NCI-H1694 treated with DMSO at 0.1 percent for 48 hours (cell line): Measurements from ENCODE around the gene MSMB.

ENCODE experiments used
- DNase-seq: peaks from one replicate; lab custom pipeline; 2025; lab: John Stamatoyannopoulos, UW

Gene MSMB

DNA sequence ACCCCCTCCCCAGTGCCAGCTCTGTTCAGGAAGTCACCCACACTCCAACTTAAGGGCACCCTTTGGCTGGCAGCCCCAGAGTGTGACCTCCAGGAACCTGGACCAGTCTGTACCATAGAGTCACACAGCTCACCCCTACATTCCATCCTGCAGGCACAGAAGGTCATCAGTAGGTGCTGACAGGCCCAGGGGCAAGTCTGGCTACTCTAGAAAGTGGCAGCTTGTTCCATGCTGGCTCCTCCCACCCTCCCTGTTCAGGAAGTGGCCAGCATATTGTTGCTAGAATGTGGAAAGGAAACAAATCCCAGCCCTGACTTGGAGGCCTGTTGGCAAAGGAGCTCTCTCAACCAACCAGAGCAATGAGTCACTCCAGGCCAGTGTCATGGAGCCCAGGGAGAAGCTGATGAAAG, 12.5 kb downstream of the MSMB start:
- DNase-seq, result no peak

DNA sequence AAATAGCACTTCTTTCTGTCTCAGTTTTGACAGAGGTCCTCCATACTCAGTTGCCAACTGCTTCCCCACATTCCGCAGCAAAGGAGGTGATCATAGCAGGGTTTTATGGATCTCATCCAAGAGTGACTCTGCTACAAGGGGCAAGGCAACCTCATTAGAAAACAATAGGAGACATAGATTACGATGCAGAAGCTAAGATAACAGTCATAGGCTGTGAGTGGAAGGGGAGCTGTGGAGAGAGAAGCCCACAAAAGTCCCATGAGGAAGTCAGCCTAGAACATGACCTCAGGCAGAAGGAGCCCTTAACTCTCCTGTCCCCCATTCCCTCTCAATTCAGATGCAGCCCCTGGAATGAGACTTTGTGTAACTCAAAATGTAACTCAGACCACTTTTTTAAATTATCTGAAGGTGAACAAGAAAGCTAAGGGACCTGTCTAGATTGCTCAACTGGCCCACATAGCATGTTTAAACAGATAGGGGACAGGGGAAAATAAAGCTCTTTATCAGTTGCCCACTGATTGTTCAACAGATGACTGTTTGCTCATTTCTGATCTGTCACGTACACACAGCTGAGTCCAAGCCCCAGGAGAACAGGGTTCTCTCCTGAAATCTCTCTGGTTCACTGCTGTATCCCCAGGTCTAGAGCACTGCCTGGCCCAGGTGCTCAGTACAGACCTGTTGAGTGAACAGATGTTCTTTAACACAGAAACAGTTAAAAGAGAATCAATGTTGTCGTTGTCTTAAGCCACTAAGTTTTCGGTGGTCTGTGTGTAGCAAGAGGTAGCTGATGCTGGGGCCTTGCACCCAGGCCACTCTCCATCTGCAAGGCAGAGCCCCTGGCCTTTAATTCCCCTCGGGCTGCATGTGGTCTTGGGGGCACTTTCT, 14.2 kb downstream of the MSMB start:
- no peak for DNase-seq

DNA sequence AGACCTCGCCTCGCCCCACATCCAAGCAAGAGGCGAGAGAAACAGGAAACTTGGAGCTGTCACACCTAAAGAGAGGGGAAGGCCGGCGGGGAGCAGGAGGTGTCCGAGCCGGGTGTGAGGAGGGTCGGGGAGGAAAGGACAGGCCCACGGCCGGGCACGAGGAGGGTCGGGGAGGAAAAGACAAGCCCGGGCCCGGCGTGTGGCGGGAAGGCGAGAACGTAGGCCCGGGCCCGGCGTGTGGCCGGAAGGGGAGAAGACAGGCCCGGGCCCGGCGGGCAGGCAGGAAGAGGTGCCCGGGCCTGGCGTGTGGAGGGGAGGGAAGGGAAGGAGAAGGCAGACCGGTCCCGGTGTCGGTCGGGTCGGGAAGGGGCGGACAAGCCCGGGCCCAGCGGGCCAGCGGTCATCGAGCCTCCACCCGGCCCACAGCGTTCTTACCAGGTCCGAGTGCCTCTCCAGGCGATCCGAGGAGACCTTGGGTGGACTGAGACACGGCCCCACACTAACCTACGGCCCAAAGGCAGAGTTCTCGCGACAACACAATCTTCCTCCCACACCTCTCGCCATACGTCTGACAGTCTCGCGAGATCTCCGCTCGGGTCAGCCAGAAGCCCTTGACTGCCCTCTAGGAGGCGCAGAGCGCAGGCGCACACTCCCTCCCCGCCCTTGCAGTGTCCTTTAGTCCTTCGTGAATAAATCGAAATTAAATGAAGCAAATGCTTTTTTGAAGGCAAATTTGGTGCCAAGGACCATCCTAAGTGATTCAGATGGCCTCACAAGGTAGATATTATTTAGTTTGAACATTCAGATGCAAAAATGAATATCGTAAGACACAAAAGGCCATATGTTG, 15.8 kb downstream of the MSMB start, which contains the start of gene NCOA4:
TSS of gene NCOA4 (minus strand) at position 533 of the 847 bp plus-strand sequence. CDS start 13,943 bp downstream, outside the sequence.
- DNase-seq, result peak; percentile 94

DNA sequence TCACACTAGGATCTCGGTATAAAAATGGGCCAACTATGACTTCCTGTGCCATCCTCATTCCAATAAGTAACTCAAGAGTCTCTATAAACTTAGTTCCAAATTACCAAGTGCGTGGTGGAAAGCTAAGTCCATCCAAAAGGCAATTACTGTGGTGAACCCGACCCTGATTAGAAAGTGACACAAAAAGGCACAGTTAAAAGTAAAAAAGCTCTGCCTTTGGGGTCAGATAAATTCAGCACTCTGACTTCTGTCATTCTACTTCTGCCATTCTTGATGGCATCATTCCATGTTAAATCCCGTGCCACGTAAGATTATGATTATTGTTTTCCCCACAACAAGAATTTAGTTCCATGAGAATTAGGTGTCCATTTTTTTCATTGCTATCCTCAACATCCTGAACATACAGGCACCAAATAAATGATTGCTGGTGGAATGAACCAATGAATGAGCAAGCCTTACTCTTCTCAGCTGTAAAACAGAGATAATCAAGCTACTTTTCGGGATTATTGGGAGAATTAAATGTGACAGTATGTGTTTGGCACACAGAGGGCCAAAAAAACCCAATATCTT, 16.5 kb downstream of the MSMB start:
- DNase-seq, result no peak

DNA sequence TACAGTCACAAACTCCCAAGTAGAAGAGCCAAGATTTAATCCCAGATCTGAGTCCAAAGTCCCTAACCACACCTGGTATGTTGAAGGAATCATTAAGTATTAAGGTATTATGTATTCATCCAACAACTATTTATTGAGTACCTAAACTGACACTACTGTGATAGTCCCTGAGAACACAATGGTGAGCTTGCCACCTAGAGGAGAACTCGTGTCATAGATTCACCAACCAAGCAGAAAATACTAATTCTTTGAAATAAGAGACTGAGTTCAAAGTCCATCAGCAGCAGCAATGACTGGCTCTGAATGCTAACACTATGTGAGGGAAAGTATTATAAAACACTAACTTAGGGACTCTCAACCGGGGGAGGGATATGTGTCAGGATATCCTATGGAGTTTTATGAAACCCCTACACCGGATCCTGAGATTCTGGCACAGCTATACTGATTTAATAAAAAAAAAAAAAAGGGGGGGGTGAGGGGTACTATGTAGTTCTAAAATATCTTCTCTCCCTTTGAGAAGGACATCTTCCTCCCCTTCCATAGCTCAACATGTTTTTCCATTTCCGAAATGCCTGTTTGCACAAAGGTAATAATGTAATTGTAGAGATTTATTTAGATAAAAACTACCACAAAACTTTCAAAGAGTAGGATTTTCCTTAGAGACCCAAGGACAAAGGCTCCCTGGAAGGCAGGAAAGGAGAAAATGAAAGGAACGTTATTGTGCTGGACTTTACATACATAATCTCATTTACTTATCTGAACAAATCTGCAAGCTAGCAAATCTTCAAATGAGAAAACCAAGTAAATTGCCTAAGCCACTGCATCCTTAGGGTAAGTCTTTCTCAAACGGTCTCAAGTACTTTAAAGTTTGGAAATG, 17.2 kb downstream of the MSMB start:
- DNase-seq, result peak; percentile 46

DNA sequence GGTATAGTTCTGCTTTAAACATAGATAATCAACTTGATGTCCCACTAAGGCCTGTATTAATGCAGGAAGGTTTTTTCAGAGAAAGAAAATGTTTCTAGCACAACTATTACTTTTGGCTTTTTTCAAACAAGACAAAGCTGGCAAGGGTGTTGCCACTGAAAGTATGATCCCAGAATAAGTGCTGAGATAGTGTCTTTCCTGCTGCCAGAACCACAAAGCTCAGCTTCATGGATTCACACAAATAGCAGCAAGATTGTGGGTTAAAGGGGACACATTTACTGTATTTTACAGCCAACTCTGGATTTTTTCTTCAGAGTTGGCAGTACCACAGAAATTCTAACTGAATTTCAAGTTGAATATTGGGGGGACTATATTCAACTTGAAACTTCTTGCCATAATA, 20.0 kb downstream of the MSMB start:
- DNase-seq, result no peak

DNA sequence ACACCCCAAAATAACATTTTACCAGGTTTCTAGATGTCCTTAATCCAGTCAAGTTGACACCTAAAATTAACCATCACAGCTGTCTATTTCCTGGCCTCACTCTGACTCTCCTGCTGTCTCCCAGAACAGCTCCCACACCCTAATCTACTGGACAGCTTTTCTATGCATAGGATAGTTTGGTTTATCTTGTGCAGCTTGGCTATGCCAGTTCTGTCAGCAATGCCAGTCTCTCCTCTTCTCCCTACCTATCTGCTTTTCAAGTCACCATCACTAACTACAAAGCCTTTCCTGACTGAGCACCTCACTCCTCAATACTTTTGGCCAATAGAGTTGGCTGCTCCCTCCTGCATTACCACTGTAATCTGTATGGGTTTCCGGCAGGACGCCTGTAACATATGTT, 20.7 kb downstream of the MSMB start:
- no peak for DNase-seq

DNA sequence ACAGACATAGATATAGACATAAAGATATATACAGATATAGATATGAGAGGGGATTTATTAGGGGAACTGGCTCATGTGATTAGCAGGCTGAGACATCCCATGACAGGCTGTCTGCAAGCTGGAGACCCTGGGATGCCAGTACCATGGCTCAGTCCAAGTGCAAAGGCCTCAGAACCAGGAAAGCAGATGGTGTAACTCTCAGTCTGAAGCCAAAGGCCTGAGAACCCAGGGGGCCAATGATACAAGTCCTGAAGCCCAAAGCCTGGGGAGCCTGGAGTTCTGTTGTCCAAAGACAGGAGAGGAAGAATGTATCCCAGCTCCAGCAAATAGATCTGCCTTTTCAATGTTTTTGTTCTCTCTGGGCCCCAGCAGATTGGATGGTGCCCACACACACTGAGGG, 21.1 kb downstream of the MSMB start:
- no peak for DNase-seq

DNA sequence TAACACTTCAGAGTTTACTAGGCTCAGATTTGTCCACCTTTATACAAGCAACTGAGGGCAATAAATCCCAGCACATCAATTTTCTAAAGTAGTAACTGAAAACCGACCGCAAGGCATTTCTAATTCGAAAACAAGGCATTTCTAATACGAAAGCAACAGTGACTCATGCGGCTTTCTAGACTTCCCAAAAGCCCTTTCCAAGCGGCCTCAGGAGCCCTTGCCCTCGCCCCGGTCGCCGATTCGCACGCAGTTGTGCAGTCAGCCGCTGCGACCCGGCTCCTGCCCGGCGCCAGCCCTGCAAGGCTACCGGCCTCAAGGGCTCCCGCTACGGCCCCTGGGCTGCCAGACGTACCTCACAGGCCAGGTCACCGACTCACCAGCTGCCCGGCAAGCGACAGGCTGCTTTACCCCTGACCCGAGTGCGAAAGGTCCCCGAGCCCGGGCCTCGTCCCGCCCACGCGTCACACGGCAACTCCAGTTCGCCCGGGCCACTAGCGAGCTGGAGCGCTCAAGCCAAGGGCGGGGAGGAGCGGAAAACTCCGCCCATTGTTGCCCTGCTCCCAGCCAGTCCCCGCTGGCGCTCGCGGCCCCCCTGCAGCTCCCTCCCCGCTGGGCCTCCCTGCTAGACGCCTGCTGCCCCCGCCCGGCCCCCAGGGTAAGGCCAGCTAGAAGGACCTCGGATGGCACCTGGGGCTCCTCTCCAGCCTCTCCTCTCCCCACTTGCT, 22.9 kb downstream of the MSMB start:
- DNase-seq, result no peak

DNA sequence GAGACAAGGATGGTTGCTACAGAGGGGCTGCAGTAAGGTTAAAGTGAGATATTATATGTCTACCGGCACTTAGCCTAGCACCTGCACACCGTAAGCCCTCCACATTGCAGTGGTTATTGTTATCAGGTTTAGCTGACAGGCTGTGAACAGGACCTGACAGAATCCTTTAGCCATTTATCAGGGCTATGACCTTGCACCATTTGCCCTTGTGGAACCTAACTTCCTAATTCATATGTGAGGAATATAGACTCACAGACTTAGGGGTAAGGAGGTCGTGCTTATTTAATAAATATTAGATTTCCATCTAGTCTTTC, 25.8 kb downstream of the MSMB start:
- no peak for DNase-seq

DNA sequence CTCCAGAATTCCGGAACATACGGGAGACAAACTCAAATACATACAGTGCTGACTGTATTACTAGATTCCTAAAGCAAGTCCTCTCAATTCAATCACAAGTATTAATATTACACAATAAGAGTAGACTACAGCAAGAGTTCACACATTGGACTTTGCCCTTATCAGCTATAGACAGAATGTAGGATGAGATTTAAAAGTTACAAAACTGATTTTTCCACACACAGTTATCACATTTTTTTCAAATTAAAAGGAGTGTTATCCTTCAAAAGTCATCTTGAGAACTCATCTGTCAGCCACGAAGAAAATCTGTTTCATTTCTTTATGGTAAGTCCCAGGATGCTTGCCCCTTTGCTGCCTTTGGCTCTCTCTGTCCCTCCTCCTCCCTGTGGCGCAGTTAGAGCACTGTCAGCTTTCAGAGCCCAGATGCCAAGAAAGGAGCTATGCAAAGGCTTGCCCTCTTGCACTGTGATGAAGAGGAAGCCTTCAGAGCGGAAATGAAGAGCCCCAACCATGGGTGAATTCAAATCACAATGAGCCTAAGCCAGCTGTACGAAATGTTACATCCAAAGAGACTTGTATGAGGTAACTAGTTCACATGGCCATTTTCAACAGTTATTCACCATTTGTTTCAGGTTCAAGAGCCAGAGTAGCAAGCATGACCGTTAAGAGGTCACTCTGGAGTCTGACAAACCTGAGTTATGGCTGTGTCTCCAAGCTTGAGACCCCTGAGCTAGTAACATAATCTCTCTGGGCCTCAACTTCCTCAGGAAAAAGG, 26.3 kb downstream of the MSMB start:
- no peak for DNase-seq

DNA sequence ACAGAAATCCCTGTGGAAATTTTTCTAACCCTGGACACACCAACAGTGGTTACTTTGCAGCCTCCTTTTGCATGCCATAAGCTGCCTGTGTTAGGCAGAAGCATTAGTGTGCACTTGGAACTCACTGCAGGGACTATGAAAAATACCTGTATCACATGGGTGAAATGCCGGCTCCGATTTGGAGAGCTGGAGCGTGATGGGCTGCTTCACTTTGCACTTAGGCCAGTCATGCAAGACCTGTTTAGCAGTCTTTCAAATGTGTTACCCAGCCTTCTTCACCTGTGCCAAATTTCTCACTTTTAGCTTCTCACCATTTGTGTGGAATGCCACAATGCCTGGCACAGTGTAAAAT, 26.9 kb downstream of the MSMB start:
- DNase-seq, result no peak

DNA sequence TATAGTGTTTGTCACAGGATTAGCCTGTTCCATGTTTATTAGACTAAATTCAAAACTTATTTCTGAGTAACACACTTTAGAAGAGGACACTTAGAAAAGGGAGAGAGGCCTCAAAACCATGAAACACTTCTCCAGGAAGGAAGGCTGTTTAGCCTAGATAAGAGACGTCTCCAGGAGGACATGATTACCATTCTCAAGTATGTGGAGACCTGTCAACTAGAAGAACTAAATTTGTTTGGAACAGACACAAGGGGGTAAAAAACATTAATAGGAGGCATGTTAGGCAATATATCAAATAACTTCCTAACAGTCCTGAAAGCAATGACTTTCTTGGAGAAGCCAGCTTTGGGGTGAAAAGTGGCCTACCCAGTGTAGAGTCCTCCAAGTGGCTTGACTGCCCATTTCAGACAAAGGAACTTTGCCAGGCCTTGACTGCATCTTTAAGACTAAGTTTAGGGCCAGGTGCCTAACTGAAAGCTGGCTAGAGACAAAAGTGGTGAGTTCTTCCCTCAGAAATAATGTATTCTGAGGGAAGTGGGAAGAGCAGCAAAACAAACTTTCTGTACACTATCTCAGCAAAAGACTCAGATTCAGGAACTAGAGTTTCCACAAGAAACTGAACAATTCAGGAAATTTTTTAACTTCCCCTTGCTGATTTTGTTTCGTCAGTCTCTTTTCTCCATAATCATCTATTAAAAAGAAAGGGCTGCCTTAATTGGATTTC, 27.5 kb downstream of the MSMB start:
- no peak for DNase-seq

DNA sequence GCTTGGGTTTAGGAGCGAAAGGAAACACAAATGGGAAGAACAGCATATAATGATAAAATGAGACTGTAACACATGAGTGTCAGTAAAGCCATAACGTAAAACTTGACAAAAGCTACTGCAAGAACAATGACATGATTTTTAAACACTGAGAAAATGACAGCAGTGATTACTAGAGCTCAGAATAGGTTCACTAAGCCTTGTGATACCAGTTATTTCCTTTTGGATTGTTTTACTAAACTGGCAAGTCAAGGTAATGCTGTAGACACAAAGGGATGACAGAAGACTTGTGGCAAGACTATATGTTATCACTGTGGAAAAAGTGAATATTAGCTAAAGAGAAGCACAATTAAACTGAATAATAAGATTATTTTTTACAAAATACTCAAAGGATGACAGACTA, 28.3 kb downstream of the MSMB start:
- DNase-seq, result no peak

DNA sequence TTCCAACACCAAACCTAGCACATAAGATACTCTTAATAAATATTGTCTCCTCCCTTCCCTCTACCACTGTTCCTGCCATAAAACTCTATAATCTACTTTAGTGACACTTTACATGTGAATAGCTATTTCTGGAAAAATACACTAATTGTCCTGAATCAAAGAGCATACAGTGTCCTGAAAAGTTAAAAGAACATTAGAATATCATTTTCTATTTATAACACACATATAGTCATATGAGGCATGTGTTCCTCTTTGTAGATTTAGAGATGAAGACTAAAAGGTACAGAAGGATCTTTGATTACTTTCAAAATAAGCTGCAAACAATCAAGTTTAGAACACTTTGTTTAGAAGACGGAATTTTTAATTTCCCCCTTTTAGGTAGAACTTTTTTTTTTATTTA, 29.3 kb downstream of the MSMB start:
- DNase-seq, result no peak

DNA sequence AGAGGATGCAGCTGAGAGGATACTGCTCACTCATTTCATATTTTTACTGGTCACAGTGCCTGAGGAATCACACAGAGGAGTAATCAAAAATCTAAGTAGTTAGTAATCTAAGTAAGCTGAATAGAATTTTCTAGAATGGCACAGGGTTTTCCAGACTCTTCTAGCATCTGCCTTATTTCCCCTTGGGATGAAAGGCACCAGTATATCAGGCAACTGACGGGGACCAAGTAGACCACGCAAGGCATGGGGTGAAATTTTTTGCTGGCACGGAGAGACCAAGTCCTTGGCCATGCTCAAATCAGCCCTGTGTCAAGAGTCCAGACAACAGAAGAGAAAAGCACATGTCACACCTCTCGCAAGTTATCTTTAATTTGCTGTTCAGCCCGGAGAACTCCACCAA, 29.9 kb downstream of the MSMB start:
- no peak for DNase-seq

DNA sequence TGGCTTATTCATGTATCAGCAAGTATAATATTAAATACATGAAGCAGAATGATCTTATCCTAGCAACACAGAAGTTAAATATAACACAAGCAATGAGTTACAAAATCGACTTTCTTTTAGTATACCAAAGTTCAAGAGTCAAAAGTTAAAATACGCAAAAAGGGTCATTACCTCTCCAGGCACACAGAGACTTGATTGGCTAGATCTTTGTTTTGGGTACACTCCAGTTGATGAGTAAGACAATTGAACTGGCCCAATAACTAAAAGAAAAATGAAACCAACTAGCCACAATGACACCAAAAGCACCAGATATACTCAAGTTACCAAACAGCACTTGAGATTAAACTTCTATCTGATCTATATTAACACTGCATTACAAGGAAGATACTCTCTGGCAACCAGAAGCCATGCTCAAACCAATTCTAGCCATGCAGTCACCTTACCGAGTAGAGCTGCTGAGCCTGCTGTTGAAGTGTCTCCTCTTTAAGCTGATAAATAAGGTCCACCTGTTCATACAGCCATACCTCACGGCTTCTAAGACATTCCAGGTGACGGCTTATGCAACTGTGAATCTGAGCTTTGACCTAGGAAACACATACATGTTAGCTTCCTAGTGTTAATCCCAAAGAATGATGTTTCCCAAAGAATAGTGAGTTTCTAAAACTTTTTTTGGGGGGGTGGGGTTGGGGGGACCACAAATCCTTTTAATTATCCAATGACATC, 31.2 kb downstream of the MSMB start:
- DNase-seq, result no peak

DNA sequence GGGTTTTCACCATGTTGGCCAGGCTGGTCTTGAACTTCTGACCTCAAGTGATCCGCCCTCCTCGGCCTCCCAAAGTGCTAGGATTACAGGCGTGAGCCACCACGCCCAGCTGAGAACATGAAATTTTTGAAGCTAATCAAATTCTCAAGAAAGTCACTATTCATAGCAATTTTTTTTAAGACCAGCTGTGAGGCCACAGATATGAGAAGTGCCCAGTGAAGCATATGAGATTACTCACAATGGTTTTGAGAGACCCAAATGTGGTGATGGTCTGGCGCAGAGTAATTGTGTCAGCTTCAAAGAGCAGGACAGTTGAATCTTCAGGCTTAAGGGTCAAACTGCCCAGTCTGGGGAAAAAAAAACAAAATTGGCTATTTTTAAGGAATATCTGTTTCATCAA, 31.9 kb downstream of the MSMB start:
- no peak for DNase-seq

DNA sequence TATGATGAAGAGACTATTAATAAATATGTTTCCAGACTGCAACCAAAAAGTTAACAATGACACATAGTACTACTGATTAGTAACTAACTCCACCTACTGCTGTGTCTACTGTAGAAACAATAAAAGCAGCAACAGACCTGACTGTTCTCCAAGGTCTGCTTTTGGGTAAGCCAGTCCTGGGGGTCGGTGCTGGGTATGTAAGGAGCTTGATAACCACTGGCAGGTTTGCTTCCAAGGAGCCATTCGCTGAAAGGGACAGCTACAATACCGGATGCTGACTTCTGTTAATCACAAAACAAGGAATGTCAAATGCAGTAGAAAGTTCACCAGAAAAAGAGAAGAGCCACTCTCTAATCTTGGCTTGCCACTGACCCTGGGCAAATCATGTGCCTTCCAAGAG, 33.3 kb downstream of the MSMB start:
- DNase-seq, result no peak
